ENCODE measurements around the gene WDR64.
"Not testable (repeated sequence)": the region's sequence is repeated elsewhere in the genome, so short reads cannot be mapped to it uniquely, and the experiment has no call there.

The WDR64 gene

GRCh38 chr1:241813768-241814320 lies 161.8 kb downstream of the WDR64 start:
- DNase-seq, result no peak

DNA sequence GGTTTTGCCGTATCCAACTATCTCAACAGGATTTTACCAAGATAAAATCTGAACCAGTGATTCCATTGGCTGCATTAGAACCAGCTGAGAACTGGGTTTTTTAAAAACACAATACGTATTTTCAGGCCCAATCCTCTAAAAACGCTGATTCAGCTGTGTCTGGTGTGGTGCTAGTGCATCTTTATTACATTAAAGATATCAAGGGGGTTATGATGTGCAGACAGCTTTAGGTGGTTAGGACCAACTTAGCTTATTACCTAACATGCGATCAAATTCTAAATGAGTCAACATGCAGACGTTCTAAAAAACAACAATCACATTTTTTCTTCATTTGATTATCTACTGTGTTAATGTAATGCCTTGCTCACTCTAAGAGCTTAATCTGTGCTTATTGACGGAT lies 163.9 kb downstream of the WDR64 start:
- DNase-seq, result no peak

- DNase-seq, result no peak
Measured at GRCh38 chr1:241817331-241817792, 165.3 kb downstream of the WDR64 start.

DNA sequence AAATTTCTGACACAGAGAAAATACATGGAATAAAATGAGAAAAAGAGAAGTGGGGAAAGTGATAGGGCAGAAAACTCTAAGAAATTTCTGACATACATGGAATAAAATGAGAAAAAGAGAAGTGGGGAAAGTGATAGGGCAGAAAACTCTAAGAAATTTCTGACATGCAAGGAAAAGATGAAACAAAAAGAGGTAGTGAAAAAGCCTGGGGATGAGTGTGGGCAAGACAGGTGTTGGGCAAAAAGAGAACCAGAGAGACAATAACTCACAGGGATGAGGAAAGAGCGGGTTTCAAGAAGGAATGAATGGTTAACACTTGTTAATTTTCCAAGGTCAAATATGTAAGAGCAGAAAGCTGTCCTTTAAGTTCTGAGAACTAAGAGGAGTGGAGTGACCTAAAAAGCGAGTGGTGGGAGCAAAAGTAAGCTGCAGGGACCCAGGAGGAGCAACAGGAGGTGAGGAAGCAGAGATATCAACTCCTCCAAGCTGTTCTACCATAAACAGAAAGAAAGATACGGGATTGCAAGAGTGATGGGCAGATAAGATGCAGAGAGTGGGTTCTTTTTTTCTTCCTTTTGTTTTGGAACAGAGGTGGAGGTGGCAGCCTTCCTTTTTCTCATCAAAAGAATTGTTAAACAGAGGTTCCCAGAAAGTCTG lies 166.0 kb downstream of the WDR64 start:
- DNase-seq, result no peak

- DNase-seq, result no peak
Measured at GRCh38 chr1:241819340-241819866, 167.3 kb downstream of the WDR64 start.

DNA sequence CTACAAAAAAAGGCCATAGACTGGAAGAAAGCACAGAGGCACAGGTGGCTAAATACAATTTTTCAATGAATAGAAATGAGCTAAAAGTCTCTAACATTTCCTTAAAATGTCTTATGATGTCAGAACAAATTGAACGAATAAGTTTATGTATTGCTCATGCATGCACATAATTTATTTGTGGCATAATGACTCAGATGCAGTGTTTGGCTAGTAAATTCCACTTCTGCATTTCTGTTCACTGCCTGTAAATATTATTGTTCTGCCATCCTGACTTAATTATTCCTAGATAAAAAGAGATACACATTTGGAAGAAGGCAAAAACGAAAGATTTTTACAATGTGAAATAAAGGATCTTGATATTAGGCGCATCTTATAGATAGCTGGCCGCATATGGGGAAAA lies 169.3 kb downstream of the WDR64 start:
- DNase-seq, result no peak

DNA sequence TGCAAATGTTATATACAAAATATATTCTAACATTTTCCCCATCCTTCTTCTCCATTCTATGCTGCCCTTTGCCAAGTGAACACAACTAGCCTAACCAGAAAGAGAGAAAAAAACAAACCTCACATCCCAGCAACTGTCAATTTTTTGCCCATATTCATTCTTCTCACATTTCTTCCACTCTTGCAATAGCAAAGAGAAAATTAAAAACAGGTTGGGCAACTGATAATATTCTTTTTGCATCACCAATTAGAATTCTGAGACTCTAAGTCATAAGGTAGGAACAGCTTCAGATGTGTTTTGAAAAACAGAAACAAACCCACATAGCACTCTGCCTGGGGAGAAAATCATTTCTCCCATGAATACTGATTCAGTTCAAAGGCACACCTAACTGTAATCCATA lies 170.8 kb downstream of the WDR64 start:
- DNase-seq, result no peak

DNA sequence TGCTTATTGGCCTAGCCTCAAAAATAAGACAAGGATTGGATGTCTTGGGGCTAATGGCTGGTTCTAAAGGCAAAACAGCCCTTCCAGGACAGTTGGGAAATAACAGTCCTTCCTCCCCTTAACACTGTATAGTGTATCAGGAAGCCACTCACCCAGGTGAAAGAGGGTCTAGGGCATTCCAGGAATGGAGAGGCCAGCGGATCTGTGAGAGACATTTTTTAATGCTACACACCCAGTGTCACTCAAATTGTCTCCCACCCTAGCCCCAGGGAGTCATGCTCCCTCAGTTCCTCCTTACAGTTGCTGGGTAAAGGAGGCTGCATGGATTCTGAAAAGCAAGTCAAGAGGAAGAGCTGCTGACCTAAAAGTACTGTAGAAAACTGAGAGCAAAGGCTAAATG lies 171.8 kb downstream of the WDR64 start:
- no peak for DNase-seq

GRCh38 chr1:241825581-241825980 lies 173.5 kb downstream of the WDR64 start:
- DNase-seq, result no peak

GRCh38 chr1:241826613-241827012 lies 174.5 kb downstream of the WDR64 start:
- DNase-seq, result not testable (repeated sequence)

- no peak for DNase-seq
Measured at GRCh38 chr1:241827264-241827663, 175.2 kb downstream of the WDR64 start.

GRCh38 chr1:241828463-241829021 lies 176.5 kb downstream of the WDR64 start:
- DNase-seq, result no peak

GRCh38 chr1:241829468-241829867 lies 177.4 kb downstream of the WDR64 start:
- DNase-seq, result no peak

GRCh38 chr1:241834733-241835377 lies 182.8 kb downstream of the WDR64 start:
- no peak for DNase-seq

GRCh38 chr1:241836941-241837340 lies 184.9 kb downstream of the WDR64 start:
- DNase-seq, result no peak

GRCh38 chr1:241837416-241837815 lies 185.3 kb downstream of the WDR64 start:
- DNase-seq, result no peak

DNA sequence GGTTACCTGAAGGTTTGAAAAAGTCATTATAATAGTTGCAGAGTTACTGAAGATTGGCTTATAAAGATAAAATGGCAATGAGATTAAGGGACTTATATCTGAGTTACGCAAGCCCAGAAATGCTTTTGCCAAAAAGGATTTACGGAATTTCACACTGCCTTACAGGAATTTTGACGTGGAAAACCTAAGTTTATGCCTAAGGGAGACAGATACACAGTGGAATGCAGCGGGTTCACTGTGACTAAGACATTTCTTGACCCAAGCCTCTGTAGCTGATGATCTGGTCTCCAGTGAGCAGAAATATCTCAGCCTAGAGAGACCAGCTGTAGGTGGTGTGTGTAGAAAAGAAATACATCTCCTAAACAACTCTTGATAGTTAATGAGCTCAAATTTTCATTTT lies 185.8 kb downstream of the WDR64 start:
- no peak for DNase-seq

DNA sequence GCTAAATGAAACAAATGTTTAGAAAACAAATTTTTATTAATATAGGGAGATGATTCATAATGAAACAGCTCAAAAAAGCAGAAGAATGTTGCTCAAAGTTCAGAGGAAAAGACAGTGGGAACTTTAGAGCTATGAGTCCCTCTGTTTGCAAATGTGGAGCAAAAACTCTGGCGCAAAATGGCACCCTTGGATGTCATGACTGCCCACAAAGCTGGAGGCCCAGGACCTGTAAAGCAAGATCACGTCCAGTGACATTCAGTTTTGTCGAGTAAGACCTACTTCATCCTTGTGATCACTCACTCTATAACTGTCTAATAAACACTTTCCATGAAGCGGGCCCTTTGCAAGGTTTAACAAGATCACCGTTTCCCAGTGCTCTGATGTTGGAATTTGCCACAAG lies 186.8 kb downstream of the WDR64 start:
- DNase-seq, result no peak

DNA sequence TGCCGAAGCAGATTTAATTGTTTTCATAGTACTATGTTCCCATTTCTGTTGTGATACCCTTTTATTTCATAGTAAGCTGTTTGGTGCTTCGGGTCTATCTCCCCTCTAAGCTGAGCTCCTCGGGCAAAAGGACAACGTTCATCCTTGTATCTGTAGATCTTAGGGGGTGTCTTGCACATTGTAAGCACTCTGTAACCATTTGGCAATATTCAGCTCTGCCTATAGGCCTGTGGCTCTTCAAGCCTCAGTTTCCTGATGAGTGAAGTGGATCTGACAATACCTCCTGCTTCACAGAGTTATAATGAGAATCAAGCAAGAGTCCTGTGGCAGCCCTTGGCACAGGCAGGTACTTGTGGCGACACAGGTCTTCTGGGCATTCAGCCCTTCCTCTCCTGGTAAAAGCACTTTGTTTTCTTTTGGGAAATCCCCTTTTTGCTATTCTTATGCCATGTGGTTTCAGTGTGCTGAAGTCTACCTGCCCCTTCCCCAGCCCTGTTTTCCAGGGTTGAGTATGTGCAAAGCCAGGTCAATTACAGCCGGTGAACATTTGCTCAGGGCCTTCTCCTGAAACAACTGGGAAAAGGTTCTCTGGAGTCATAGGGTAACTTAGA lies 187.4 kb downstream of the WDR64 start:
- DNase-seq, result no peak

DNA sequence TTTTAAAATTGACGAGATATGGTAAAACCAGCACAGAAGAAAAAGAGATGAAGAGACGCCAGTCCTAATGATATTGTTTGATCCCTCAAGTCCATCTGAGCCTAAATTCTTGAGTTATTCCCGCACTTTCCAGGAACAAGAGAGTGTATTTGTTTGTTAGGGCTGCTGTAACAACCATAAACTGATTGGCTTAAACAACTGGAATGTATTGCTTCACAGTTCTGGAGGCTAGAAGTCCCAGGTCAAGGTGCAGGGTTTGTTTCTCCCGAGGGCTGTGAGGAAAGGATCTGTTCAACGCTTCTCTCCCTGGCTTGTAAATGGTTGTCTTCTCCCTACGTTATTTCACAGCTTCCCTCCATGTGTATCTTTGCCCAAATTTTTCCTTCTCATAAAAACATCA lies 188.1 kb downstream of the WDR64 start:
- DNase-seq, result no peak

GRCh38 chr1:241841691-241842090 lies 189.6 kb downstream of the WDR64 start:
- peak; percentile 73 for DNase-seq

DNA sequence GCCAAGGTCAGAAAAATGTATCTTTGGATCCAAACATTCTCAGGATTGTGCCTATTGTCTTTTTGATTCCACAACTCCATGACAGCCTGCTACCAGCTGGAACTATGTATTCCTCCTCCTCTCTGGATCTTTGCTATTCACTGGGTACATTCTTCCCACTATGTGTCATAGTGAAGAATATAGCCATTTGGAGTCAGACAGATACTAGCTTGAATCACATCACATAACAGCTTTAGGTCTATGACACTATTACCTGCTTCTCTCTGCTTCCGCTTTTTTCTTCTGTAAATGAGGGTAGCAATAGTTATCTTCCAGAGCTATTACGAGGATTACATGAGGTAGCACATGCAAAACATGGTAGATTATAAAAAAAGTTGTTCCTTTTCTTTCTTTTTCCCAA lies 190.5 kb downstream of the WDR64 start:
- no peak for DNase-seq

- no peak for DNase-seq
Measured at GRCh38 chr1:241844593-241844992, 192.5 kb downstream of the WDR64 start.

GRCh38 chr1:241846375-241846774 lies 194.3 kb downstream of the WDR64 start:
- DNase-seq, result no peak
